ENCODE results near the gene MYO16.

DNA sequence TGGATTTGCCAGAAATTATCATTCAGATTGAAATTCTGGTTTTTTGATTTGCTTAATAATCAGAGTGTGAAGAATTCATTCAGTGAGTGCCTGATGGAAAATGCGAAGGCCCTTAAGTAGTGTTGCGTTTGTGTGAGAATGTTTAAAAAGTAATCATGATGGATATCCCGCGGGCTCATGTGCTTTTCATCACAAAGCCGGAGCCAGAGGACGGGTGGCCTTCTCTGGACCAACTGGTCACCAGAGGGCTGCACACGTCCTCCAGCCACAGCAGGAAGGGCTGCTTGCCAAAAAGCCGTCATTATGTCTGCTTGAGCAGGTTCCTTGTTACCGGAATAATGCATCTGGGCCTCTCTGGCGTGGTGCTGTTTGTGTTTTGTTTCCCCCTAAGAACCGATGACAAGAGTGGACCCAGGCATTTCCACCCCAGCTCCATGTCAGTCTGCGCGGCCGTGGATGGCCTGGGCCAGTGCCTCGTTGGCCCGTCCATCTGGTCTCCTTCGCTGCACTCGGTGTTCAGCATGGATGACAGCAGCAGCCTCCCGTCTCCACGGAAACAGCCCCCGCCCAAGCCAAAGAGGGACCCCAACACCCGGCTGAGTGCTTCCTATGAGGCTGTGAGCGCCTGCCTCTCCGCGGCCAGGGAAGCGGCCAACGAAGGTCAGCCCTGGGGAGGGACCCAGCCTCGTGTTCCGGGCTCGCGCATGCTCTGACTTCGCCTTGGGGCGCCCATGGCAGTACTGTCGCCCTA is 497.7 kb downstream of the MYO16 start:
- TF ChIP-seq, protein P1, sequence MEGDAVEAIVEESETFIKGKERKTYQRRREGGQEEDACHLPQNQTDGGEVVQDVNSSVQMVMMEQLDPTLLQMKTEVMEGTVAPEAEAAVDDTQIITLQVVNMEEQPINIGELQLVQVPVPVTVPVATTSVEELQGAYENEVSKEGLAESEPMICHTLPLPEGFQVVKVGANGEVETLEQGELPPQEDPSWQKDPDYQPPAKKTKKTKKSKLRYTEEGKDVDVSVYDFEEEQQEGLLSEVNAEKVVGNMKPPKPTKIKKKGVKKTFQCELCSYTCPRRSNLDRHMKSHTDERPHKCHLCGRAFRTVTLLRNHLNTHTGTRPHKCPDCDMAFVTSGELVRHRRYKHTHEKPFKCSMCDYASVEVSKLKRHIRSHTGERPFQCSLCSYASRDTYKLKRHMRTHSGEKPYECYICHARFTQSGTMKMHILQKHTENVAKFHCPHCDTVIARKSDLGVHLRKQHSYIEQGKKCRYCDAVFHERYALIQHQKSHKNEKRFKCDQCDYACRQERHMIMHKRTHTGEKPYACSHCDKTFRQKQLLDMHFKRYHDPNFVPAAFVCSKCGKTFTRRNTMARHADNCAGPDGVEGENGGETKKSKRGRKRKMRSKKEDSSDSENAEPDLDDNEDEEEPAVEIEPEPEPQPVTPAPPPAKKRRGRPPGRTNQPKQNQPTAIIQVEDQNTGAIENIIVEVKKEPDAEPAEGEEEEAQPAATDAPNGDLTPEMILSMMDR (IDR thresholded peaks at IDR 0.05) = no peak
- TF ChIP-seq EP300 (IDR thresholded peaks at IDR 0.05) (no peak), POLR2A (IDR thresholded peaks at IDR 0.05) (no peak)
